22Rv1 (cell line): Measurements from ENCODE around the gene NUP98.

Source experiments
- CTCF ChIP-seq: fragments of 450-650 bp; IDR thresholded peaks from 2 replicates; pipeline ENCODE4 v1.5.1; 2017; ENCODE audit warnings: mild to moderate bottlenecking
- ZFX ChIP-seq: fragments of 450-650 bp; IDR thresholded peaks from 2 replicates; pipeline ENCODE4 v1.6.1; 2017; ENCODE audit warnings: antibody characterized with exemption, borderline replicate concordance

GRCh38 chr11:3637201-3637600, 160.2 kb downstream of the NUP98 start:
- TF ChIP-seq CTCF (no peak), ZFX (no peak)
